ENCODE measurements around the gene KCNAB2.
A peak's percentile ranks its signal among the peaks of the same experiment; 100 is the strongest.

The KCNAB2 gene

GRCh38 chr1:6077506-6077905 lies 31.8 kb downstream of the KCNAB2 start:
- TF ChIP-seq, protein P1, sequence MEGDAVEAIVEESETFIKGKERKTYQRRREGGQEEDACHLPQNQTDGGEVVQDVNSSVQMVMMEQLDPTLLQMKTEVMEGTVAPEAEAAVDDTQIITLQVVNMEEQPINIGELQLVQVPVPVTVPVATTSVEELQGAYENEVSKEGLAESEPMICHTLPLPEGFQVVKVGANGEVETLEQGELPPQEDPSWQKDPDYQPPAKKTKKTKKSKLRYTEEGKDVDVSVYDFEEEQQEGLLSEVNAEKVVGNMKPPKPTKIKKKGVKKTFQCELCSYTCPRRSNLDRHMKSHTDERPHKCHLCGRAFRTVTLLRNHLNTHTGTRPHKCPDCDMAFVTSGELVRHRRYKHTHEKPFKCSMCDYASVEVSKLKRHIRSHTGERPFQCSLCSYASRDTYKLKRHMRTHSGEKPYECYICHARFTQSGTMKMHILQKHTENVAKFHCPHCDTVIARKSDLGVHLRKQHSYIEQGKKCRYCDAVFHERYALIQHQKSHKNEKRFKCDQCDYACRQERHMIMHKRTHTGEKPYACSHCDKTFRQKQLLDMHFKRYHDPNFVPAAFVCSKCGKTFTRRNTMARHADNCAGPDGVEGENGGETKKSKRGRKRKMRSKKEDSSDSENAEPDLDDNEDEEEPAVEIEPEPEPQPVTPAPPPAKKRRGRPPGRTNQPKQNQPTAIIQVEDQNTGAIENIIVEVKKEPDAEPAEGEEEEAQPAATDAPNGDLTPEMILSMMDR (conservative IDR thresholded peaks at IDR 0.05; ENCODE audit: control insufficient read depth, insufficient read depth, low read depth, low read length): no peak
- DNase-seq (ENCODE audit: low read depth): no peak
- no peak overlapping the region for H3K4me3 ChIP-seq (ENCODE audit: control insufficient read depth, low read depth, low read length)

GRCh38 chr1:6077919-6078318 lies 32.2 kb downstream of the KCNAB2 start:
- TF ChIP-seq, protein P1 (conservative IDR thresholded peaks at IDR 0.05; ENCODE audit: control insufficient read depth, insufficient read depth, low read depth, low read length): no peak
- no peak overlapping the region for H3K4me3 ChIP-seq (ENCODE audit: control insufficient read depth, low read depth, low read length)
- DNase-seq (ENCODE audit: low read depth): no peak

DNA sequence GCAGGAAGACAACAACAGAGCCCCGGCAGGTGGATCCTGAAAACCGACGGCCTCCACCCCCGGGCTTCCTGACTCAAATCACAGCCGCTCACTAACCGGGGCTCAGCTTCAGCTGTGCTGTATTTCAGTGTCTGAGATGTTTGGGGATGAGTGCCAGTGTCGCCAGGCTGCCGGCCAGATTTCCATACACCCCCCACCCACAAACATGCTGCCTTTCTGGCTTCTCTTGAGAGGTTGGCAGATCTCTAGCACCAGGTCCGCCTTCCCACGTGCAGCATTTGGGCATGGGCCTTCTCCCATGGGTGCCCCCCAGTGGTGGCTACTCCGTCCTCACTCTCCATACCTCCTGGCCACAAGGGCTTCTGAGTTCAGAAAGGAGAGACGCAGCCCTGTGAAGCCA lies 34.8 kb downstream of the KCNAB2 start:
- DNase-seq (ENCODE audit: low read depth): no peak
- TF ChIP-seq, protein P1 (conservative IDR thresholded peaks at IDR 0.05; ENCODE audit: control insufficient read depth, insufficient read depth, low read depth, low read length): peak; percentile 4
- no peak overlapping the region for H3K4me3 ChIP-seq (ENCODE audit: control insufficient read depth, low read depth, low read length)

GRCh38 chr1:6081901-6082300 lies 36.2 kb downstream of the KCNAB2 start:
- DNase-seq (ENCODE audit: low read depth): no peak
- H3K4me3 ChIP-seq (ENCODE audit: control insufficient read depth, low read depth, low read length): no peak overlapping the region
- TF ChIP-seq, protein P1 (conservative IDR thresholded peaks at IDR 0.05; ENCODE audit: control insufficient read depth, insufficient read depth, low read depth, low read length): no peak

DNA sequence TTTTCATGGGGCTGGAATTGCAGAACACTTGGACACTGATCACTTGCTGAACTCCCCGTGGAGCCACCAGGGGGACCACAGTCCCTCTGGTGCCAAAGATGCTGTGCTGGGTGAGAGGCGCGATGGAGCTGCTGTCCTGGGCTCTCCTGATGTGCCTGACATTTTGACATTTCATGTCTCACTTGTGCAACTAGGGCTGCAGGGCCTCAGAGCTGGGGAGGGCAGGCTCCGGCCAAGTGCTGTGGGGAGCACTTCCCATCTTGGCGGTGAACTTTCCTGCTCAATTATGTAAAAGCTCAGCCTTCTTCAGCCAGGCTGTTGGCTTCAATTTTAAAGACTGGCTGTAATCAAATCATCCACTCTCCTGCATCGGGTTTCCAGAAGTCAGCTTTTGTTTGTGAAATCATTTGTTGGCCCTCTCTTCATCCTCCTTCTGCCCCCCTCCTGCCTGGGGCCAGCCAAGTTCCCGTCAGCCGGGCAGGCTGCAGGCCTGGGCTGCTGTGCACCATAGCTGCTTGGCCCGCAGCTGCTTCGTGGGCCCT lies 36.8 kb downstream of the KCNAB2 start:
- TF ChIP-seq, protein P1 (conservative IDR thresholded peaks at IDR 0.05; ENCODE audit: control insufficient read depth, insufficient read depth, low read depth, low read length): peak; percentile 41
- peak; percentile 19 for DNase-seq (ENCODE audit: low read depth)
- no peak overlapping the region for H3K4me3 ChIP-seq (ENCODE audit: control insufficient read depth, low read depth, low read length)

- no peak overlapping the region for H3K4me3 ChIP-seq (ENCODE audit: control insufficient read depth, low read depth, low read length)
- no peak for DNase-seq (ENCODE audit: low read depth)
- TF ChIP-seq, protein P1 (conservative IDR thresholded peaks at IDR 0.05; ENCODE audit: control insufficient read depth, insufficient read depth, low read depth, low read length): no peak
Observed at GRCh38 chr1:6083385-6083784, 37.7 kb downstream of the KCNAB2 start.
